ENCODE measurements around the gene MGAT5.
"Not testable (repeated sequence)": the region's sequence is repeated elsewhere in the genome, so short reads cannot be mapped to it uniquely, and the experiment has no call there.

The MGAT5 gene

GRCh38 chr2:134468164-134468563, 214.3 kb downstream of the MGAT5 start:
- H3K4me1 ChIP-seq (ENCODE audit: control insufficient read depth, insufficient read depth, low read length) = no peaks in the 10 kb centered on the region
- H3K4me3 ChIP-seq (ENCODE audit: low read length) = no peak overlapping the region
- no peaks in the 10 kb centered on the region for H3K9me3 ChIP-seq (replicated peaks; ENCODE audit: low read length)
- H3K9ac ChIP-seq (ENCODE audit: low read depth, low read length) = no peak overlapping the region
- H3K4me2 ChIP-seq (ENCODE audit: low read length) = no peak overlapping the region
- H3K27me3 ChIP-seq (ENCODE audit: control insufficient read depth, insufficient read depth, low read length) = peaks cover 18% of the 10 kb centered on the region
- H3K36me3 ChIP-seq (ENCODE audit: insufficient read depth, low read length) = no peaks in the 10 kb centered on the region

GRCh38 chr2:134468776-134469175, 214.9 kb downstream of the MGAT5 start:
- Histone ChIP-seq H3K4me3 (ENCODE audit: low read length) (no peak overlapping the region), H3K9ac (ENCODE audit: low read depth, low read length) (no peak overlapping the region), H3K27me3 (ENCODE audit: control insufficient read depth, insufficient read depth, low read length) (peaks cover 15% of the 10 kb centered on the region), H3K9me3 (replicated peaks; ENCODE audit: low read length) (no peaks in the 10 kb centered on the region), H3K36me3 (ENCODE audit: insufficient read depth, low read length) (no peaks in the 10 kb centered on the region), H3K4me2 (ENCODE audit: low read length) (no peak overlapping the region), H3K4me1 (ENCODE audit: control insufficient read depth, insufficient read depth, low read length) (no peaks in the 10 kb centered on the region)

DNA sequence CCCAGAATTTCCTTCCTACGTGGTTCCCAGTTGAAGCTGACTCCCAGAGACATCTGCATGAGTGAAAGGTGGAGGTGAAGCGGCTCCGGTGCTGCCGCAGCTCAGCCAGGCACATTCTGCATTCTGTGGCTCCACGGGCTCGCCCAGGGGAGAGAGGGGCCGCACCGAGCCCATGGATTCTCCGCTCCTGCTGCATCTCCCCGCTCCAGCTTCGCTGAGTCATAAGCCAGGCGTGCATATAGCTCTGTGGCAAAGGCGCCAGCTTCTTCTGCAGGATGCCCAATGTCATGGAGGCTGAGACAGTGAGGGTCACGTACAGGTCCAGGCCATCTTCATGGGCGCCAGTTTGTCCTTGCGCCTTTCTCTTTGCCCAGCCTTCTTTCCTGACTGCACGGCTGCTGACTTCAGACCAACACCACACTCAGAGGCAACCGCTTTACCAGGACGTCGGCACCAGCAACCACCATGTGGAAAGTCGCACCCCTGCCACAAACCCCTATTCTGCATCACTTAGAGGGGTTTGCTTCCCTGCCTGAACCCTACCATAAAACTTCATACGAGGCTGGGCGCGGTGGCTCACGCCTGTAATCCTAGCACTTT, 215.7 kb downstream of the MGAT5 start:
- peaks cover 15% of the 10 kb centered on the region for H3K27me3 ChIP-seq (ENCODE audit: control insufficient read depth, insufficient read depth, low read length)
- H3K4me3 ChIP-seq (ENCODE audit: low read length) = no peak overlapping the region
- H3K9me3 ChIP-seq (replicated peaks; ENCODE audit: low read length) = no peaks in the 10 kb centered on the region
- H3K9ac ChIP-seq (ENCODE audit: low read depth, low read length) = no peak overlapping the region
- no peaks in the 10 kb centered on the region for H3K36me3 ChIP-seq (ENCODE audit: insufficient read depth, low read length)
- no peak overlapping the region for H3K4me2 ChIP-seq (ENCODE audit: low read length)
- no peaks in the 10 kb centered on the region for H3K4me1 ChIP-seq (ENCODE audit: control insufficient read depth, insufficient read depth, low read length)

DNA sequence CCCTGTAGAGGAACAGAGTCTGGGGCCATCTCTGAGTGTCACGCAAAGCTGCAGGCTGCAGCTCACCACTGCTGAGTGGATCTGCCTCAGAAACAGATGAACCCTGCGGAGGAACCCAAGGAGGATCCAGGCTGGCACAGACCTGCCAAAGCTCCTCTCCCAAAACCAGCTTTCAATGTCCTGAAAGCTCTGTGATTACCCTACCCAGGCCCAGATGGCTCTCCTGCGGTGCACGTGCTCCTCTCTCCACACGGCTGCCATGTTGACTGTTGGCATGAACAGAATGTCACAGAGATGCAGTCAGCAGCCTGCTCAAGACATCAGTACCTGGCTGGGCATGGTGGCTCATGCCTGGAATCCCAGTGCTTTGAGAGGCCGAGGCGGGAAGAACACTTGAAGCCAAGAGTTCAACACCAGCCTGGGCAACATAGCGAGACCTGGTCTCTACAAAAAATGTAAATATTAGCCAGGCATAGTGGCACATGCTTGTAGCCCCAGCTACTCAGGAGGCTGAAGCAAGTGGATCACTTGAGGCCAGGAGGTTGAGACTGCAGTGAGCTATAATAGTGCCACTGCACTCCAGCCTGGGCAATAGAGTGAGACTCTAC, 216.8 kb downstream of the MGAT5 start:
- Histone ChIP-seq H3K4me2 (ENCODE audit: low read length) (no peak overlapping the region), H3K4me1 (ENCODE audit: control insufficient read depth, insufficient read depth, low read length) (no peaks in the 10 kb centered on the region), H3K9ac (ENCODE audit: low read depth, low read length) (no peak overlapping the region), H3K36me3 (ENCODE audit: insufficient read depth, low read length) (no peaks in the 10 kb centered on the region), H3K27me3 (ENCODE audit: control insufficient read depth, insufficient read depth, low read length) (peaks cover 13% of the 10 kb centered on the region), H3K4me3 (ENCODE audit: low read length) (no peak overlapping the region), H3K9me3 (replicated peaks; ENCODE audit: low read length) (no peaks in the 10 kb centered on the region)

DNA sequence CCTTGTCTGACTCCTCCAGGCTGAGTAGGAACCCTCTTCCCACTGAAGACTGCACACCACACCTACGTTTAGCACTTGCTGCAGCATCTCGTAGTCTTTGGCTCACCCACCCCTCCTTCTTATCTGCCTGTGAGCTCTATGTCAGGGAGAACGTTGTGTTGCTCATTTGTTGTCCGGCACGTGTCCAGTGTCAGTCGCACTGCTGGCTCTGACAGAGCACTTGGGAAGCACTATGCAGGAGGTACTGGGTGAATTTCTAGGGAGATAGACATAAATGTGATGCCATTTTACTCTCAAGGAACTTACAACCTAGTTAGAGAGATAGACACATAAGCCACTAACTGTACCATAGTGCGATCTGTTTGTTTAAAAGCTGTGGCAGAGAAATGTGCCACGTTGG, 223.1 kb downstream of the MGAT5 start:
- not testable (repeated sequence) for H3K27me3 ChIP-seq (ENCODE audit: control insufficient read depth, insufficient read depth, low read length); H3K9me3 ChIP-seq (replicated peaks; ENCODE audit: low read length); H3K9ac ChIP-seq (ENCODE audit: low read depth, low read length); H3K4me1 ChIP-seq (ENCODE audit: control insufficient read depth, insufficient read depth, low read length); H3K36me3 ChIP-seq (ENCODE audit: insufficient read depth, low read length); H3K4me3 ChIP-seq (ENCODE audit: low read length); H3K4me2 ChIP-seq (ENCODE audit: low read length)

GRCh38 chr2:134479696-134480330, 225.9 kb downstream of the MGAT5 start:
- Histone ChIP-seq H3K9me3 (replicated peaks; ENCODE audit: low read length) (no peaks in the 10 kb centered on the region), H3K27me3 (ENCODE audit: control insufficient read depth, insufficient read depth, low read length) (no peaks in the 10 kb centered on the region), H3K4me2 (ENCODE audit: low read length) (no peak overlapping the region), H3K4me1 (ENCODE audit: control insufficient read depth, insufficient read depth, low read length) (no peaks in the 10 kb centered on the region), H3K36me3 (ENCODE audit: insufficient read depth, low read length) (no peaks in the 10 kb centered on the region), H3K4me3 (ENCODE audit: low read length) (no peak overlapping the region), H3K9ac (ENCODE audit: low read depth, low read length) (no peak overlapping the region)

GRCh38 chr2:134482131-134482723, 228.4 kb downstream of the MGAT5 start:
- H3K9ac ChIP-seq (ENCODE audit: low read depth, low read length) = no peak overlapping the region

GRCh38 chr2:134482766-134483340, 229.0 kb downstream of the MGAT5 start:
- Histone ChIP-seq H3K4me1 (ENCODE audit: control insufficient read depth, insufficient read depth, low read length) (no peaks in the 10 kb centered on the region), H3K9me3 (replicated peaks; ENCODE audit: low read length) (no peaks in the 10 kb centered on the region), H3K4me2 (ENCODE audit: low read length) (no peak overlapping the region), H3K27me3 (ENCODE audit: control insufficient read depth, insufficient read depth, low read length) (peaks cover 3% of the 10 kb centered on the region), H3K4me3 (ENCODE audit: low read length) (no peak overlapping the region), H3K9ac (ENCODE audit: low read depth, low read length) (no peak overlapping the region), H3K36me3 (ENCODE audit: insufficient read depth, low read length) (no peaks in the 10 kb centered on the region)

More at GRCh38 chr2:134482131-134482723, 228.4 kb downstream of the MGAT5 start:
- no peaks in the 10 kb centered on the region for H3K36me3 ChIP-seq (ENCODE audit: insufficient read depth, low read length)
- H3K9me3 ChIP-seq (replicated peaks; ENCODE audit: low read length) = no peaks in the 10 kb centered on the region
- H3K27me3 ChIP-seq (ENCODE audit: control insufficient read depth, insufficient read depth, low read length) = peaks cover 3% of the 10 kb centered on the region
- no peaks in the 10 kb centered on the region for H3K4me1 ChIP-seq (ENCODE audit: control insufficient read depth, insufficient read depth, low read length)
- no peak overlapping the region for H3K4me2 ChIP-seq (ENCODE audit: low read length)
- no peak overlapping the region for H3K4me3 ChIP-seq (ENCODE audit: low read length)

- H3K4me2 ChIP-seq (ENCODE audit: low read length) = no peak overlapping the region
- H3K4me3 ChIP-seq (ENCODE audit: low read length) = no peak overlapping the region
- H3K9me3 ChIP-seq (replicated peaks; ENCODE audit: low read length) = no peaks in the 10 kb centered on the region
- no peaks in the 10 kb centered on the region for H3K36me3 ChIP-seq (ENCODE audit: insufficient read depth, low read length)
- H3K27me3 ChIP-seq (ENCODE audit: control insufficient read depth, insufficient read depth, low read length) = peaks cover 24% of the 10 kb centered on the region
- H3K4me1 ChIP-seq (ENCODE audit: control insufficient read depth, insufficient read depth, low read length) = no peaks in the 10 kb centered on the region
- no peak overlapping the region for H3K9ac ChIP-seq (ENCODE audit: low read depth, low read length)
Measured at GRCh38 chr2:134489732-134490384, 236.0 kb downstream of the MGAT5 start.

- Histone ChIP-seq H3K4me3 (ENCODE audit: low read length) (no peak overlapping the region), H3K4me2 (ENCODE audit: low read length) (no peak overlapping the region), H3K4me1 (ENCODE audit: control insufficient read depth, insufficient read depth, low read length) (no peaks in the 10 kb centered on the region), H3K27me3 (ENCODE audit: control insufficient read depth, insufficient read depth, low read length) (peaks cover 24% of the 10 kb centered on the region), H3K36me3 (ENCODE audit: insufficient read depth, low read length) (no peaks in the 10 kb centered on the region), H3K9ac (ENCODE audit: low read depth, low read length) (no peak overlapping the region), H3K9me3 (replicated peaks; ENCODE audit: low read length) (no peaks in the 10 kb centered on the region)
Measured at GRCh38 chr2:134490559-134490958, 236.7 kb downstream of the MGAT5 start.

- H3K27me3 ChIP-seq (ENCODE audit: control insufficient read depth, insufficient read depth, low read length) = peaks cover 23% of the 10 kb centered on the region
- H3K4me3 ChIP-seq (ENCODE audit: low read length) = no peak overlapping the region
- H3K9me3 ChIP-seq (replicated peaks; ENCODE audit: low read length) = no peaks in the 10 kb centered on the region
- no peak overlapping the region for H3K9ac ChIP-seq (ENCODE audit: low read depth, low read length)
- no peak overlapping the region for H3K4me2 ChIP-seq (ENCODE audit: low read length)
- no peaks in the 10 kb centered on the region for H3K36me3 ChIP-seq (ENCODE audit: insufficient read depth, low read length)
- H3K4me1 ChIP-seq (ENCODE audit: control insufficient read depth, insufficient read depth, low read length) = no peaks in the 10 kb centered on the region
Measured at GRCh38 chr2:134491022-134491421, 237.2 kb downstream of the MGAT5 start.
